NCI-H1048 (cell line): ENCODE results near the gene MED16.
"Not testable (repeated sequence)": the region's sequence is repeated elsewhere in the genome, so short reads cannot be mapped to it uniquely, and the experiment has no call there.

Source experiments
- DNase-seq: peaks from one replicate; lab custom pipeline; 2025; lab: John Stamatoyannopoulos, UW

Gene MED16

DNA sequence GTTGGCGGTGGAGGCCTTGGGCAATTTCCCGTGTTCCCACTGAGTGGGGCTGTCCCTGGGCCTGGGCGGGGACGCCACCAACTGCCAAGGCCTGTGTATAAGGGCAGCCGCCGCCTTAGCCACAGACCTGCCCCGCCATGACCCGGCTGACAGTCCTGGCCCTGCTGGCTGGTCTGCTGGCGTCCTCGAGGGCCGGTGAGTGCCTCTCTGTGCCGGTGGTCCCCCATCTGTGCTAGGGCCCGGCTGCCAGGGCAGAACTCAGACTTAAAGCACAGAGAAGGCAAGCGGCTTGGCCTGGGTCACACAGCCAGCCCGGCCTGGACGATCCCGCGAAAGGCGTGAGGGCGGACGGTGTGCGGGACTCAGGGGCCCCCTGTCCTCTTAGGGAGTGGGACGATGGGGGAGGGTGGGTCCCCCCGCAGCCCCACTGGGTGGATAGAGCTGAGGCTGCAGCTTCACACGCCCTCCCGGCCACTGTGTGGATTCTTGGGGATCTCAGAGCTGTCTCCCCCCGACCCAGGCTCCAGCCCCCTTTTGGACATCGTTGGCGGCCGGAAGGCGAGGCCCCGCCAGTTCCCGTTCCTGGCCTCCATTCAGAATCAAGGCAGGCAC, 65.2 kb downstream of the MED16 start, which contains the start of gene AZU1:
TSS of gene AZU1 (plus strand) at position 128 of the 612 bp plus-strand sequence. CDS start at position 138, 10 bp downstream.
- no peak for DNase-seq

- DNase-seq: no peak
Observed at GRCh38 chr19:827314-827709, 65.7 kb downstream of the MED16 start.

- DNase-seq: no peak
Observed at GRCh38 chr19:825897-826644, 66.9 kb downstream of the MED16 start.

DNA sequence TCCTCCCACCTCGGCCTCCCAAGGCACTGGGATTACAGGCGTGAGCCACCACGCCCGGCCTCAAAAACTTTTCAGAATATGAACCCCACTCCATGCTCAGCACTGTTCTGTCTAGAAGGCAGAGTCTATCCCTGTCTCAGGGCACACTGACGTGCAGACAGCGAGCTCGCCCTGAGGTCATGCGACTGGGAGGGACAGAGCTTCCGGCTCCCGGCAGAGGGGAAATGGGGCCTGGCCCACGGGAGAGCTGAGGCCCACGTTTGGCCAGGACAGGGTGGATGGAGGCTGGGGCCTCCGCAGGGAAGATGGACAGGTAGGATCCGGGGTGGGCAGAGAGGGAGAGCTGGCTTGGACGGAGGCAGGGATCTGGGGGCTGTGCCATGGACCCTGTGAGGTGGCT, 68.1 kb downstream of the MED16 start:
- DNase-seq: no peak

- DNase-seq: no peak
Observed at GRCh38 chr19:823565-824121, 69.3 kb downstream of the MED16 start.

GRCh38 chr19:821825-822503, 71.0 kb downstream of the MED16 start, which contains the start of gene PLPPR3:
PLPPR3 (minus strand) TSS chr19:821955; CDS start chr19:821559, 396 bp downstream.
- DNase-seq: no peak

DNA sequence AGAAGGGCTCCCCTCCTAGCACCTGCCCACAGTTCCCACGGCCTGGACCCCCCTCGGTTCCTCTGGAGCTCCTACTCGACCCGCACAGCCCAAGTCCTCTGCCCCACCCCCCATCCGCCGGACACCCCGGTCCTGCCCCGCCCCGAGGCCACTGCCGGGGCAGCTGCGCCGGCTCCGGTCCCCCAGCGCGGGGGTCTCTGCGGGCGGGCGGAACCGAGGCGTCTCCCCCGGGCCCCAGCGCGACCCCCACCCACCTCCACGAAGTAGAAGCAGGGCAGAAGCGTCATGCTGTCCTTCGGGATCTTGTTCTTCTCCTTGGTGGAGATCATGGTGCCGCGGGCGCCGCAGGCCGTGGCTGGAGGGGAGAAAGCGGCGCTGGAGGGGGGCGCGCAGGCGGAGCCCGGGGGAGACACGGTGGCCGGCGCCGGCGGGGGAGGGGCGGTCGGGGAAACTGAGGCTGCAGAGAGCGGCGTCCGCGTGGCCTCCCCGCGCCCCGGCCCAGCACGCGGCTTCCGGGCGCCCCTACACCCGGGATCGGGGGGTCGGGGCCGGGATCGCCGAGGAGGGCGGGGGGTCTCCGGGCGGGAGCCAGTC, 71.7 kb downstream of the MED16 start:
- DNase-seq: no peak

GRCh38 chr19:820212-820611, 72.8 kb downstream of the MED16 start:
- not testable (repeated sequence) for DNase-seq
